ENCODE data around the gene EPS8L2. TPM values are rescaled to one million over a fixed set of nuclear protein-coding genes. Genes with fewer than 3 reads are reported as not detected.
A peak's percentile ranks its signal among the peaks of the same experiment; 100 is the strongest.

EPS8L2 gene
- total and polyA plus RNA-seq, 2 donors (not counting 1 experiment from before 2014, with no cell fraction given) = 13.9 to 22.7 TPM

- ChIA-PET CTCF (interaction anchor here (0.9 to 3.2 kb wide), 3 partner anchors 30 to 54 kb away, joined by 3 to 13 read pairs (median 6); partner anchors contain the start of gene TALDO1), POLR2A (interaction anchor here (0.5 to 6.1 kb wide), 4 partner anchors 29 to 116 kb away, joined by 3 to 105 read pairs (median 4); partner anchors contain the start of genes IRF7 and RPLP2)
- no peak overlapping the region for H3K27ac ChIP-seq (ENCODE audit: low read length in 2 of 2)
- ATAC-seq (ENCODE audit: low read depth) (no peak), DNase-seq (peak; percentile 35)
- Mint-ChIP-seq H3K27ac (peak overlapping the region; percentile 80), H3K4me1 (peaks cover 47% of the 10 kb centered on the region), H3K4me3 (peak overlapping the region; percentile 85), H3K27me3 (no peaks in the 10 kb centered on the region), H3K9me3 (ENCODE audit: insufficient read depth) (no peaks in the 10 kb centered on the region)
- no peaks in the 10 kb centered on the region for H3K27me3 ChIP-seq (replicated peaks in 1 of 4; ENCODE audit: control extremely low read depth in 1 of 4, control insufficient read depth in 3 of 4, insufficient read depth in 4 of 4, low read length in 3 of 4)
- no peaks in the 10 kb centered on the region for H3K9me3 ChIP-seq (ENCODE audit: control extremely low read depth in 1 of 3, control insufficient read depth in 2 of 3, insufficient read depth in 1 of 3, low read length in 2 of 3)
- H3K79me2 ChIP-seq (ENCODE audit: control insufficient read depth, insufficient read depth, low read length) = peaks cover 49% of the 10 kb centered on the region
- H3K4me3 ChIP-seq (ENCODE audit: control extremely low read depth in 1 of 5, extremely low read depth in 1 of 5, insufficient read depth in 1 of 5, low read depth in 2 of 5, low read length in 4 of 5) = peak overlapping the region in 3 of 5 experiments; percentile 15 to 84 (median 50)
- TF ChIP-seq CTCF (IDR thresholded peaks at IDR 0.05) (no peak), EZH2 (IDR thresholded peaks at IDR 0.05; ENCODE audit: borderline replicate concordance, insufficient read depth, low read depth, low read length, poor library complexity, severe bottlenecking) (no peak)
- peaks cover 30 to 36% of the 10 kb centered on the region in 2 donors for H3K4me1 ChIP-seq (ENCODE audit: control insufficient read depth in 2 of 2, insufficient read depth in 2 of 2, low read length in 2 of 2)
- peak overlapping the region; percentile 81 for H3K4me2 ChIP-seq (replicated peaks; ENCODE audit: low read depth, low read length, poor library complexity, severe bottlenecking)
- peaks cover 0 to 2% of the 10 kb centered on the region in 2 experiments for H3K36me3 ChIP-seq (replicated peaks in 1 of 2; ENCODE audit: control extremely low read depth in 1 of 2, control insufficient read depth in 1 of 2, extremely low read depth in 1 of 2, insufficient read depth in 2 of 2, low read length in 1 of 2)
- WGBS (ENCODE audit: insufficient coverage) = 39% methylated on average over 14 of the region's 15 CpGs
- intact Hi-C loops (cut with micrococcal nuclease) = no loop called here
- H2AFZ ChIP-seq (ENCODE audit: insufficient read depth, low read depth, low read length, poor library complexity, severe bottlenecking) = peak overlapping the region; percentile 43
- H3K9ac ChIP-seq (ENCODE audit: low read length) = peak overlapping the region; percentile 99
- peaks cover 40% of the 10 kb centered on the region for H4K20me1 ChIP-seq (ENCODE audit: control insufficient read depth, insufficient read depth, low read length, poor library complexity, severe bottlenecking)
Measured at GRCh38 chr11:693887-694562, 12.0 kb upstream of the EPS8L2 start.
